Right cardiac atrium (tissue), 5 donors: ENCODE data around the gene SPATC1L. TPM values are rescaled to one million over a fixed set of nuclear protein-coding genes. Genes with fewer than 3 reads are reported as not detected.

Experiments used
- ATAC-seq, 2 donors: fragments of 200-7000 bp; cut with Tn5 transposase; one replicate each; pipeline versions ENCODE4 v1.8.0 to v1.9.1; 2020; ENCODE audit warnings: moderate library complexity in 2 of 2, mild to moderate bottlenecking in 1 of 2
- DNase-seq, 3 donors: peaks; one replicate each; pipeline ENCODE4 v3.0.0-alpha.2; 2020
- H3K27ac ChIP-seq: one replicate; pipeline ENCODE4 v1.5.1; 2013; ENCODE audit warnings: mild to moderate bottlenecking, low read length, control low read depth, moderate library complexity
- H3K27me3 ChIP-seq: one replicate; pipeline ENCODE4 v1.6.1; 2013; ENCODE audit not compliant: control insufficient read depth, insufficient read depth
- H3K4me1 ChIP-seq: one replicate; pipeline ENCODE4 v1.6.1; 2013; ENCODE audit warnings: low read length; ENCODE audit not compliant: control insufficient read depth, insufficient read depth
- H3K4me3 ChIP-seq: one replicate; pipeline ENCODE4 v1.5.1; 2013; ENCODE audit warnings: low read length, control low read depth
- H3K9me3 ChIP-seq: one replicate; pipeline ENCODE4 v1.6.1; 2013; ENCODE audit warnings: low read length; ENCODE audit not compliant: control insufficient read depth
- WGBS: extraction: QIAGEN DNeasy Blood & Tissue Kit; methylation state at CpG from one replicate; pipeline ENCODE4 v1.1.7; 2013; 5-methylcytosine and 5-hydroxymethylcytosine counted together
- intact Hi-C, 4 donors: fragments of 100-400 bp; cut with DNase I; formaldehyde crosslinking; loops; one replicate each; pipeline versions ENCODE4 v1.11.0 to v1.14.0; 2022 to 2023
- polyA plus RNA-seq: library from polyadenylated mRNA; stranded (reverse); fragments of 200-250 nt; gene quantifications from one replicate; pipeline ENCODE4 v1.2.3, GENCODE V29; 2013
- total RNA-seq, 4 donors: library from RNA; stranded (reverse); fragmentation: NEBNext Ultra II Directional; extraction: Animal tissue kit (Norgen Biotek cat#: 25700); gene quantifications; one replicate each; pipeline ENCODE4 v1.2.1, GENCODE V29; 2021
- donor health status: healthy with polysubstance abuse.
- donor health status: DM: no; HTN: yes; CAD: no.
- donor health status: DM: no; HTN: no; CAD: no.
- donor health status: DM: no; HTN: yes; CAD: no; lungs with severe emphysema.
- donor health status: DM: yes; HTN: yes; CAD: no.

Gene SPATC1L
- total and polyA plus RNA-seq, 5 donors: 8.8 to 12.0 (median 11.3) TPM

GRCh38 chr21:46195595-46196195 lies 11.4 kb upstream of the SPATC1L start:
- peak in 1 of 3 donors; percentile 41 for DNase-seq
- WGBS: 93% methylated on average over 20 of the region's 20 CpGs
- intact Hi-C loops: no loop called here

GRCh38 chr21:46194374-46195334 lies 10.4 kb upstream of the SPATC1L start:
- Histone ChIP-seq H3K27ac (no peak overlapping the region), H3K9me3 (no peaks in the 10 kb centered on the region), H3K27me3 (no peaks in the 10 kb centered on the region), H3K4me3 (no peak overlapping the region), H3K4me1 (peaks cover 2% of the 10 kb centered on the region)
- intact Hi-C loops: no loop called here
- ATAC-seq (no peak), DNase-seq (peak in 1 of 3 donors; percentile 39)
- 94% methylated on average over 34 of the region's 34 CpGs for WGBS

More at GRCh38 chr21:46195595-46196195, 11.4 kb upstream of the SPATC1L start:
- no peak for ATAC-seq
- Histone ChIP-seq H3K9me3 (no peaks in the 10 kb centered on the region), H3K27me3 (no peaks in the 10 kb centered on the region), H3K4me3 (no peak overlapping the region), H3K27ac (no peak overlapping the region), H3K4me1 (no peaks in the 10 kb centered on the region)

- Histone ChIP-seq H3K4me1 (peaks cover 5% of the 10 kb centered on the region), H3K27ac (no peak overlapping the region), H3K9me3 (no peaks in the 10 kb centered on the region), H3K4me3 (no peak overlapping the region), H3K27me3 (no peaks in the 10 kb centered on the region)
- ATAC-seq: no peak
- 95% methylated on average over 10 of the region's 10 CpGs for WGBS
- intact Hi-C loops: no loop called here
- peak in 1 of 3 donors; percentile 20 for DNase-seq
Measured at GRCh38 chr21:46193829-46194373, 9.6 kb upstream of the SPATC1L start.

GRCh38 chr21:46191686-46192575 lies 7.7 kb upstream of the SPATC1L start:
- 96% methylated on average over 20 of the region's 20 CpGs for WGBS
- intact Hi-C loops: no loop called here
- H3K4me3 ChIP-seq: no peak overlapping the region
- peaks cover 9% of the 10 kb centered on the region for H3K4me1 ChIP-seq
- H3K27me3 ChIP-seq: no peaks in the 10 kb centered on the region
- no peak overlapping the region for H3K27ac ChIP-seq
- peak in 1 of 3 donors; percentile 53 for DNase-seq
- no peaks in the 10 kb centered on the region for H3K9me3 ChIP-seq
- no peak for ATAC-seq

GRCh38 chr21:46191257-46191685 lies 7.0 kb upstream of the SPATC1L start:
- Histone ChIP-seq H3K27ac (no peak overlapping the region), H3K4me3 (no peak overlapping the region), H3K27me3 (no peaks in the 10 kb centered on the region), H3K4me1 (peaks cover 9% of the 10 kb centered on the region), H3K9me3 (no peaks in the 10 kb centered on the region)
- intact Hi-C loops: no loop called here
- 84% methylated on average over 4 of the region's 4 CpGs for WGBS
- ATAC-seq (peak in 1 of 2 donors; percentile 14), DNase-seq (peak; percentile 63 to 72 (median 68))

GRCh38 chr21:46190491-46191131 lies 6.4 kb upstream of the SPATC1L start:
- ATAC-seq (peak in 1 of 2 donors; percentile 15), DNase-seq (peak in 1 of 3 donors; percentile 50)
- no peaks in the 10 kb centered on the region for H3K27me3 ChIP-seq
- no peak overlapping the region for H3K27ac ChIP-seq
- intact Hi-C loops: no loop called here
- no peak overlapping the region for H3K4me3 ChIP-seq
- H3K4me1 ChIP-seq: peaks cover 9% of the 10 kb centered on the region
- WGBS: 92% methylated on average over 15 of the region's 15 CpGs
- no peaks in the 10 kb centered on the region for H3K9me3 ChIP-seq

GRCh38 chr21:46189959-46190490 lies 5.8 kb upstream of the SPATC1L start:
- intact Hi-C loops: no loop called here
- DNase-seq: no peak
- peak in 1 of 2 donors; percentile 2 for ATAC-seq
- H3K4me1 ChIP-seq: peaks cover 9% of the 10 kb centered on the region
- H3K4me3 ChIP-seq: no peak overlapping the region
- no peaks in the 10 kb centered on the region for H3K9me3 ChIP-seq
- 94% methylated on average over 14 of the region's 14 CpGs for WGBS
- H3K27ac ChIP-seq: peak overlapping the region; percentile 86
- H3K27me3 ChIP-seq: no peaks in the 10 kb centered on the region

GRCh38 chr21:46189213-46189958 lies 5.1 kb upstream of the SPATC1L start:
- Histone ChIP-seq H3K9me3 (no peaks in the 10 kb centered on the region), H3K4me1 (peaks cover 9% of the 10 kb centered on the region), H3K4me3 (no peak overlapping the region), H3K27me3 (no peaks in the 10 kb centered on the region), H3K27ac (peak overlapping the region; percentile 86)
- WGBS: 67% methylated on average over 9 of the region's 9 CpGs
- intact Hi-C loops: no loop called here
- DNase-seq: peak in 1 of 3 donors; percentile 32
- ATAC-seq: peak in 1 of 2 donors; percentile 2
